Neural cell (in vitro differentiated cells): Measurements from ENCODE around the gene PTGS2. TPM values are rescaled to one million over a fixed set of nuclear protein-coding genes. Genes with fewer than 3 reads are reported as not detected.

Experiments
- H2AFZ ChIP-seq: fragments of 200-600, 300-800 bp; sonication (generic), shearing (Covaris generic); 2 replicates; pipeline ENCODE4 v1.6.0; 2014; ENCODE audit warnings: low read depth, mild to moderate bottlenecking, antibody characterized with exemption, low read length, moderate library complexity
- H3F3A ChIP-seq: fragments of 200-600 bp; shearing (Covaris generic); 2 replicates; pipeline ENCODE4 v1.6.1; 2016; ENCODE audit warnings: mild to moderate bottlenecking, moderate library complexity, mixed read lengths, antibody characterized with exemption, low read length; ENCODE audit not compliant: insufficient read depth, poor library complexity, severe bottlenecking
- H3K27ac ChIP-seq: fragments of 200-600, 300-800 bp; sonication (generic), shearing (Covaris generic); 2 replicates; pipeline ENCODE4 v1.5.1; 2014; ENCODE audit warnings: mild to moderate bottlenecking, low read length, moderate library complexity
- H3K27me3 ChIP-seq: fragments of 300-800, 200-600 bp; sonication (generic), shearing (Covaris generic); 2 replicates; pipeline ENCODE4 v1.6.0; 2014; ENCODE audit warnings: mild to moderate bottlenecking, low read depth, low read length, moderate library complexity; ENCODE audit not compliant: insufficient read depth
- H3K36me3 ChIP-seq: fragments of 300-800, 200-600 bp; sonication (generic), shearing (Covaris generic); 2 replicates; pipeline ENCODE4 v1.5.1; 2014; ENCODE audit warnings: mild to moderate bottlenecking, antibody characterized with exemption, low read length, moderate library complexity; ENCODE audit not compliant: insufficient read depth
- H3K4me2 ChIP-seq: fragments of 300-800, 200-600 bp; sonication (generic), shearing (Covaris generic); 2 replicates; pipeline ENCODE4 v1.6.0; 2014; ENCODE audit warnings: mild to moderate bottlenecking, low read length
- H3K4me3 ChIP-seq: fragments of 300-800, 200-600 bp; sonication (generic), shearing (Covaris generic); 2 replicates; pipeline ENCODE4 v1.5.1; 2014; ENCODE audit warnings: mild to moderate bottlenecking, low read length, moderate library complexity
- H3K79me2 ChIP-seq: fragments of 200-600 bp; shearing (Covaris generic); replicated peaks from 2 replicates; pipeline ENCODE4 v1.6.0; 2014; ENCODE audit warnings: mild to moderate bottlenecking, low read length, moderate library complexity; ENCODE audit not compliant: insufficient read depth
- H3K9ac ChIP-seq: fragments of 300-800, 200-600 bp; sonication (generic), shearing (Covaris generic); 2 replicates; pipeline ENCODE4 v1.6.1; 2016; ENCODE audit warnings: mild to moderate bottlenecking, low read length, mixed read lengths
- H3K9me2 ChIP-seq: fragments of 200-600 bp; shearing (Covaris generic); 2 replicates; pipeline ENCODE4 v1.6.1; 2016; ENCODE audit warnings: mild to moderate bottlenecking, low read length, mixed read lengths; ENCODE audit not compliant: insufficient read depth
- H3K9me3 ChIP-seq: fragments of 200-600, 300-800 bp; sonication (generic), shearing (Covaris generic); 2 replicates; pipeline ENCODE4 v1.6.1; 2016; ENCODE audit warnings: mild to moderate bottlenecking, mixed run types, low read length, moderate library complexity, mixed read lengths
- H4K20me1 ChIP-seq: fragments of 200-600 bp; shearing (Covaris generic); 2 replicates; pipeline ENCODE4 v1.6.1; 2016; ENCODE audit warnings: mild to moderate bottlenecking, mixed run types; ENCODE audit not compliant: insufficient read depth
- CTCF ChIP-seq: fragments of 450-650 bp; IDR thresholded peaks from 2 replicates; pipeline ENCODE4 v1.5.1; 2014; ENCODE audit warnings: antibody characterized with exemption, mild to moderate bottlenecking, moderate library complexity; ENCODE audit not compliant: poor library complexity, severe bottlenecking
- EP300 ChIP-seq: fragments of 450-650 bp; conservative IDR thresholded peaks from 2 replicates; pipeline ENCODE4 v1.6.1; 2014; ENCODE audit warnings: antibody characterized with exemption, mild to moderate bottlenecking, moderate library complexity; ENCODE audit not compliant: poor library complexity, severe bottlenecking
- EZH2 ChIP-seq: fragments of 200-600, 300-800 bp; shearing (Covaris generic), sonication (generic); IDR thresholded peaks from 2 replicates; pipeline ENCODE4 v1.6.1; 2014; ENCODE audit warnings: antibody characterized with exemption, low read length, borderline replicate concordance, mild to moderate bottlenecking; ENCODE audit not compliant: insufficient read depth, poor library complexity, severe bottlenecking
- MXI1 ChIP-seq: fragments of 450-650 bp; conservative IDR thresholded peaks from 2 replicates; pipeline ENCODE4 v1.6.1; 2014; ENCODE audit warnings: antibody characterized with exemption, mild to moderate bottlenecking; ENCODE audit not compliant: poor library complexity, severe bottlenecking
- POLR2AphosphoS5 ChIP-seq: IDR thresholded peaks from 2 replicates; pipeline ENCODE4 v1.6.1; 2012
- RAD21 ChIP-seq: fragments of 450-650 bp; conservative IDR thresholded peaks from 2 replicates; pipeline ENCODE4 v1.6.1; 2014; ENCODE audit warnings: antibody characterized with exemption, mild to moderate bottlenecking, moderate library complexity
- REST ChIP-seq: IDR thresholded peaks from 2 replicates; pipeline ENCODE4 v1.6.1; 2012; ENCODE audit warnings: borderline replicate concordance
- SMC3 ChIP-seq: fragments of 450-650 bp; conservative IDR thresholded peaks from 2 replicates; pipeline ENCODE4 v1.6.1; 2014; ENCODE audit warnings: antibody characterized with exemption, mild to moderate bottlenecking, moderate library complexity; ENCODE audit not compliant: poor library complexity
- TAF1 ChIP-seq: IDR thresholded peaks from 2 replicates; pipeline ENCODE4 v1.6.1; 2012; ENCODE audit warnings: low read depth
- polyA plus RNA-seq: library from polyadenylated mRNA; depleted of rRNA; stranded (reverse); fragments of >200 nt; gene quantifications from 2 replicates; pipeline ENCODE4 v1.2.3, GENCODE V29; 2014

Gene PTGS2
- polyA plus RNA-seq, 1 donor from 2014 or later: 0.25 TPM

GRCh38 chr1:186678155-186678554 lies 2.1 kb downstream of the PTGS2 start:
- TF ChIP-seq REST (no peak), MXI1 (no peak), EP300 (no peak)
- H3K79me2 ChIP-seq: no peaks in the 10 kb centered on the region
- no peak overlapping the region for H2AFZ ChIP-seq
- no peak overlapping the region for H3K9ac ChIP-seq
- no peaks in the 10 kb centered on the region for H3K9me2 ChIP-seq
- H4K20me1 ChIP-seq: no peaks in the 10 kb centered on the region
- peaks cover 29% of the 10 kb centered on the region for H3K27me3 ChIP-seq
- H3F3A ChIP-seq: no peaks in the 10 kb centered on the region
- H3K9me3 ChIP-seq: no peaks in the 10 kb centered on the region
- no peak overlapping the region for H3K4me3 ChIP-seq
- H3K36me3 ChIP-seq: no peaks in the 10 kb centered on the region
- no peak overlapping the region for H3K27ac ChIP-seq
- H3K4me2 ChIP-seq: no peak overlapping the region

GRCh38 chr1:186672596-186672995 lies 7.6 kb downstream of the PTGS2 start:
- Histone ChIP-seq H3K36me3 (no peaks in the 10 kb centered on the region), H3K4me2 (no peak overlapping the region), H3K79me2 (no peaks in the 10 kb centered on the region), H3K27ac (no peak overlapping the region), H3K27me3 (no peaks in the 10 kb centered on the region), H3K4me3 (no peak overlapping the region), H3K9me2 (no peaks in the 10 kb centered on the region), H2AFZ (no peak overlapping the region), H3K9ac (no peak overlapping the region), H3F3A (no peaks in the 10 kb centered on the region), H4K20me1 (no peaks in the 10 kb centered on the region), H3K9me3 (no peaks in the 10 kb centered on the region)
- no peak for TF ChIP-seq EZH2
- no peak for TF ChIP-seq REST
- no peak for TF ChIP-seq SMC3
- no peak for TF ChIP-seq MXI1
- TF ChIP-seq CTCF: no peak
- no peak for TF ChIP-seq EP300
- TF ChIP-seq TAF1: no peak
- TF ChIP-seq RAD21: no peak
- TF ChIP-seq POLR2AphosphoS5: no peak
